Measurements from ENCODE around the gene HLA-A.

GRCh38 chr6:29955783-29956182 is 13.5 kb downstream of the HLA-A start:
- TF ChIP-seq HDGF (IDR thresholded peaks at IDR 0.05; ENCODE audit: borderline replicate concordance) = no peak
- TF ChIP-seq FOXA1 (IDR thresholded peaks at IDR 0.05) = no peak
- no peak for TF ChIP-seq SP1 (IDR thresholded peaks at IDR 0.05)
- TF ChIP-seq BHLHE40 (IDR thresholded peaks at IDR 0.05; ENCODE audit: borderline replicate concordance) = no peak
- no peak for TF ChIP-seq CTBP1 (IDR thresholded peaks at IDR 0.05; ENCODE audit: borderline replicate concordance)
- TF ChIP-seq SUZ12 (IDR thresholded peaks at IDR 0.05) = no peak
- TF ChIP-seq FOXK2 (IDR thresholded peaks at IDR 0.05) = no peak
